BJ (cell line): Measurements from ENCODE around the gene SLC15A1. TPM values are rescaled to one million over a fixed set of nuclear protein-coding genes. Genes with fewer than 3 reads are reported as not detected.

Experiments used
- CTCF ChIA-PET: fragments of 350-600 bp; formaldehyde crosslinking; extraction: SDS; loops from one replicate; lab custom pipeline; 2021; ENCODE audit warnings: antibody characterized with exemption, inconsistent platforms; lab: Yijun Ruan, JAX
- POLR2A ChIA-PET: fragments of 300-600 bp; sonication (Branson Sonifier 250); formaldehyde crosslinking; extraction: SDS; loops from one replicate; lab custom pipeline; 2021; ENCODE audit warnings: antibody characterized with exemption; lab: Charles Lee
- DNase-seq: peaks from one replicate; pipeline ENCODE4 v3.0.0-alpha.2; 2011; ENCODE audit warnings: low read depth
- H3K27me3 ChIP-seq: 2 replicates; pipeline ENCODE4 v1.6.0; 2011; ENCODE audit warnings: low read length; ENCODE audit not compliant: control insufficient read depth, insufficient read depth
- H3K36me3 ChIP-seq: 2 replicates; pipeline ENCODE4 v1.5.1; 2011; ENCODE audit warnings: low read length; ENCODE audit not compliant: control insufficient read depth, insufficient read depth
- H3K4me3 ChIP-seq: 2 replicates; pipeline ENCODE4 v1.5.1; 2011; ENCODE audit warnings: low read depth, mild to moderate bottlenecking, control low read depth, low read length
- CTCF ChIP-seq: IDR thresholded peaks from 2 replicates; pipeline ENCODE4 v1.5.1; 2011; ENCODE audit warnings: low read depth, mild to moderate bottlenecking, control low read depth, inconsistent platforms, low read length, moderate library complexity; ENCODE audit not compliant: insufficient read depth
- polyA plus RNA-seq: library from polyadenylated mRNA; depleted of rRNA; stranded (reverse); fragments of >200 nt; gene quantifications from 2 replicates; pipeline ENCODE4 v1.2.3, GENCODE V29; 2011

The SLC15A1 gene
- polyA plus RNA-seq, 1 experiment, result not detected

DNA sequence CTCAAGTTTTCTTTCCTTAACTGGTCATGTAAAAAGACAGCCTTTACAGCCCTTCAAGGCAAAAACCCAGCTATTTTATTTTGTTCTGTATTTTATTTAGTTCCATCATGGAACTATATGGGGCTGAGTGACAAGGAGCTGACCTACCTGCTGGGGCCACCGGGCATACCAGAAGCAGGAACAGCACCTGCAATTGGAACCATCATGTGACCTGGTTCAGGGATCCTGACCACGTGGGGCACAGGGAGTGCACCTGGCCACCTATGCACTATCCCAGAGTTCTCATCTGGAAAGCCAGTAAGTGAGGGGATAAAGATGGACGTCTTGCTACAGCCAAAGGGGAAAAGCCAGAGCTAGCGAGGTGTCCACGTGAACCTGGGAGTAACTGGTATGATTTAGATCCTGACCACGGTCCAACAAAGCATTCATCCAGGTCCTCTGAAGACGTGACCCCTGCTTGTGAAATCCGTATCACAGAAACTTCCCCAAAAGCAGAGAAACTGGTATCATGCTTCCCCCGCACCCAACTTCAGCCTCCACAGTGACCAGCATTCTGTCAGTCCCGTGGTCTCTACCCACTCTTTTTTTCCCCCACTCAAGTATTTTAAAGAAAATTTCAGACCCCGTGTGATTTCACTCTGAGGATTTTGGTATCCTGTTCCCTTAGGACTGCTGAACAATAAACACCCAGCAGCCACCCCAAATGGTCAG lies 40.5 kb upstream of the SLC15A1 start:
- POLR2A ChIA-PET, result no interaction called here
- TF ChIP-seq CTCF, result no peak

DNA sequence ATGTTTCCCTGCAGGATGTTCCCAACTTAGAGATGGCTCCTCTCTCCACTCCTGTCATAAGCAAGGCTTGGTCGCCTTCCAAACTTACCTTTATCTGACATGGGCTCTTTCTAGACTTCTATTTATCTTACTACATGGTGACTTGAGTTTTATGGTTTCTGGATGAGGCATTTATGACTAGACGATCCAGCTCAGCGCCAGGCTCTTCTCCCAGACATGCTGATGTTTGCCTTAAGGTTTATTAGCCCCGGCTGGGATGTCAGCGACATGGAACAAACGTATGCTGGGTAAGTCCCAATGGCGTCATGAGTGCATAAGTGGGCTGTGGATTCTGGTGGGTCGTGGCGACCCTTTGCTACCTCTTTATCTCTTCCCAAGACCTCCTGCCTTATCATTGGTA lies 39.8 kb upstream of the SLC15A1 start:
- DNase-seq, result no peak
- POLR2A ChIA-PET, result no interaction called here
- TF ChIP-seq CTCF, result no peak

More for the DNA sequence above, 40.5 kb upstream of the SLC15A1 start:
- H3K36me3 ChIP-seq, result peaks cover 1% of the 10 kb centered on the region; the same call in 1 of the 2 replicates
- no peak overlapping the region for H3K4me3 ChIP-seq
- CTCF ChIA-PET, result no interaction called here
- no peak for DNase-seq
- no peaks in the 10 kb centered on the region; the same call in 1 of the 2 replicates for H3K27me3 ChIP-seq

DNA sequence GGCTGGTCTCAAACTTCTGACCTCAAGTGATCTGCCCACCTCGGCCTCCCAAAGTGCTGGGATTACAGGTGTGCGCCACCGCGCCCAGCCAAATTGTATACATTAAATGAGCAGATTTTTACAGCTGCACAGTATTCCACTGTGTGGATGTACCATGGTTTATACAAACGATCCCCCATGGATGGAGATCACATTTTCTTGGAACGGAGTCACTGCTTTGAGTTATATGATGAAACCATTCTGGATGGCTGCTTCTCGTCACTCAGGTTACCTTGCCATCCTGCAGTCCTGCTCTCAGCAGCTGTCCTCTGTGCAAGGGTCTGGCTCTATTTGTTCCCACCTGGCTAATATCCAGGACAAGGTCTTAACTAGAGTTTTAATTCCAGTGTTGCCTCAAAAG lies 39.1 kb upstream of the SLC15A1 start:
- ChIA-PET CTCF (no interaction called here), POLR2A (no interaction called here)
- Histone ChIP-seq H3K36me3 (no peaks in the 10 kb centered on the region), H3K27me3 (peaks cover 2% of the 10 kb centered on the region), H3K4me3 (no peak overlapping the region)
- no peak for DNase-seq
- TF ChIP-seq CTCF, result no peak

More for the DNA sequence above, 39.8 kb upstream of the SLC15A1 start:
- Histone ChIP-seq H3K4me3 (no peak overlapping the region), H3K27me3 (no peaks in the 10 kb centered on the region; the same call in 1 of the 2 replicates), H3K36me3 (peaks cover 1% of the 10 kb centered on the region; the same call in 1 of the 2 replicates)
- CTCF ChIA-PET, result no interaction called here

GRCh38 chr13:98787996-98788395 lies 35.5 kb upstream of the SLC15A1 start:
- Histone ChIP-seq H3K27me3 (peaks cover 5% of the 10 kb centered on the region), H3K4me3 (no peak overlapping the region), H3K36me3 (no peaks in the 10 kb centered on the region)
- ChIA-PET POLR2A (no interaction called here), CTCF (no interaction called here)
- no peak for TF ChIP-seq CTCF
- no peak for DNase-seq

DNA sequence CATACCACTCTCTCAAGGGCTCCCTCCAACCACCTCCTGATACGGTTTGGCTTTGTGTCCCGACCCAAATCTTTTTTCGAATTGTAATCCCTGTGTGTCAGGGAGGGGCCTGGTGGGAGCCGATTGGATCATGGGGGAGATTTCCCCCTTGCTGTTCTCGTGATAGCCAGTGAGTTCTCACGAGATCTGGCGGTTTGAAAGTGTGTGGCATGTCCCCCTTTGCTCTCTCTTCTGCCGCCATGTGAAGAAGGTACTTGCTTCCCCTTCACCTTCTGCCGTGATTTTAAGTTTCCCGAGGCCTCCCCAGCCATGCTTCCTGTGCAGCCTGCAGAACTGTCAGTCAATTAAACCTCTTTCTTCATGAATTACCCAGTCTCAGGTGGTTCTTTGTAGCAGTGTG lies 34.7 kb upstream of the SLC15A1 start:
- POLR2A ChIA-PET, result no interaction called here
- no peaks in the 10 kb centered on the region for H3K36me3 ChIP-seq
- no peak for TF ChIP-seq CTCF
- CTCF ChIA-PET, result interaction anchor here (0.8 kb wide), 1 partner anchor 9 kb away, joined by 3 read pairs; no protein-coding TSS in a partner anchor
- peaks cover 5% of the 10 kb centered on the region for H3K27me3 ChIP-seq
- H3K4me3 ChIP-seq, result no peak overlapping the region
- DNase-seq, result no peak
